ENCODE measurements around the gene PITX3.

PITX3 gene

GRCh38 chr10:102241444-102242117 is at the start of gene PITX3:
TSS of gene PITX3 (minus strand) at chr10:102241512. CDS start at chr10:102232080, 9,432 bp downstream.
- peak; percentile 52 for DNase-seq

GRCh38 chr10:102289840-102290239 is 48.5 kb upstream of the PITX3 start:
- no peak for DNase-seq

- DNase-seq, result no peak
Observed at GRCh38 chr10:102289356-102289755, 48.0 kb upstream of the PITX3 start.

GRCh38 chr10:102287991-102288390 is 46.7 kb upstream of the PITX3 start:
- DNase-seq, result no peak

GRCh38 chr10:102287538-102287937 is 46.2 kb upstream of the PITX3 start:
- no peak for DNase-seq

GRCh38 chr10:102286216-102286615 is 44.9 kb upstream of the PITX3 start:
- DNase-seq, result no peak

- no peak for DNase-seq
Observed at GRCh38 chr10:102285133-102285532, 43.8 kb upstream of the PITX3 start.

- no peak for DNase-seq
Observed at GRCh38 chr10:102284531-102284930, 43.2 kb upstream of the PITX3 start.

GRCh38 chr10:102283890-102284289 is 42.6 kb upstream of the PITX3 start:
- DNase-seq, result no peak

GRCh38 chr10:102283488-102283887 is 42.2 kb upstream of the PITX3 start:
- no peak for DNase-seq

- no peak for DNase-seq
Observed at GRCh38 chr10:102281102-102281487, 39.8 kb upstream of the PITX3 start.

GRCh38 chr10:102280397-102281101 is 39.2 kb upstream of the PITX3 start:
- DNase-seq, result no peak

GRCh38 chr10:102279104-102279503 is 37.8 kb upstream of the PITX3 start:
- no peak for DNase-seq

- DNase-seq, result no peak
Observed at GRCh38 chr10:102275343-102275742, 34.0 kb upstream of the PITX3 start.

- DNase-seq, result no peak
Observed at GRCh38 chr10:102274062-102274461, 32.8 kb upstream of the PITX3 start.

- DNase-seq, result no peak
Observed at GRCh38 chr10:102269017-102269416, 27.7 kb upstream of the PITX3 start.

GRCh38 chr10:102268375-102268888 is 27.1 kb upstream of the PITX3 start:
- DNase-seq, result no peak

GRCh38 chr10:102267748-102268147 is 26.4 kb upstream of the PITX3 start:
- DNase-seq, result no peak

GRCh38 chr10:102266670-102267069 is 25.4 kb upstream of the PITX3 start:
- no peak for DNase-seq

GRCh38 chr10:102264371-102264770 is 23.1 kb upstream of the PITX3 start:
- DNase-seq, result no peak

GRCh38 chr10:102262744-102263370 is 21.5 kb upstream of the PITX3 start:
- DNase-seq, result no peak

GRCh38 chr10:102261842-102262241 is 20.5 kb upstream of the PITX3 start:
- no peak for DNase-seq

- no peak for DNase-seq
Observed at GRCh38 chr10:102261196-102261595, 19.9 kb upstream of the PITX3 start.

GRCh38 chr10:102255404-102255803 is 14.1 kb upstream of the PITX3 start:
- DNase-seq, result no peak
